CD4-positive, alpha-beta T cell treated with Interleukin-10 for 1 hour (primary cell): ENCODE data around the gene IFFO2.

Experiments used
- DNase-seq: peaks from one replicate; pipeline ENCODE4 v3.0.0-alpha.2; 2020

The IFFO2 gene

DNA sequence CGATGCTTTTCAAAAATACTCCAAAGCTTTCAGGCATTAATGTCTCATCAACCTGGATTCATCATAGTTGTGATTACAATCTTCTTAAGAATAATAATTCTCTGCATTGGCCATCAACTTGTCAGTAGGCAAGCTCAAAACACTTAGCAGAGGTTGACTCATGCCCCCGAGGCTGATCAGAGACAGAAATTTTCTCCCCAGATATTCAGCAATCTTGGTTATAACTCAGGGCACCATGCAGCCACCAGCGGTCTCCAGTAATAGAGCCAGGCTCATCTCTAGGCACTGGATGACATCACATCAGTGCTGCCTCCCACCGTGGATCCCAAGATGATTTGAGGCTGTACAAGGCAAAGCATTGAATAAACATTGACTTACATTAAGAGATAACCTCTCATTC lies 14.3 kb upstream of the IFFO2 start:
- no peak for DNase-seq

GRCh38 chr1:18970358-18970757 lies 13.9 kb upstream of the IFFO2 start:
- DNase-seq = no peak

DNA sequence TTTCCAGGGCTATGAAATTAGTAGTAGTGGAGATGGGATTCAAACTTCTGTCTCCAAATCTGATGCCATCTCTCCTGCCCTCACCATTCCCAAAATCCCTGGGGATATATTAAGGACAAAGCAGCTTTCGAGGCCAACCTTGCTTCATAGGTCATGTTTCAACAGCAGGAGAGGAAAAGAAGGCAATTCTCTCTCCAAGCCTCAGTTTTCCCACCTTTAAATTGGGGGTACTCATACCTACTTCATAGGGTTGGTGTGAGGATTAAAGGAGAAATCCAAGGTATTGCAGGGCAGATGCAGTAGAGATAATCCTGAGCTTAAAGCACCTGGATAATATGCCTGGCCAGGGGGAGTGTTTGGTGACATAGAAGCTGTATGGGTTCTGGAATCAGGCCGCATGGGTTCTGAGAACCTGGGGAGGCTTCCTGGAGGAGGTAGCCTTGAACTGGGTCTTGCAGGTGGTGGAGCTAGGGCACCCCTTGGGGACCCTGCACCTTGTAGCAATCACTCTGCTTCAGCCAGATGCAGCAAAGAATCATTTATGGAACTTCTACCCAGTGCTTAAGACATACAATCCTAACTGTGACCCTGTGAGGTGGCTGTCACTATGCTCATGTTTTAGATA lies 10.7 kb upstream of the IFFO2 start:
- DNase-seq = no peak

DNA sequence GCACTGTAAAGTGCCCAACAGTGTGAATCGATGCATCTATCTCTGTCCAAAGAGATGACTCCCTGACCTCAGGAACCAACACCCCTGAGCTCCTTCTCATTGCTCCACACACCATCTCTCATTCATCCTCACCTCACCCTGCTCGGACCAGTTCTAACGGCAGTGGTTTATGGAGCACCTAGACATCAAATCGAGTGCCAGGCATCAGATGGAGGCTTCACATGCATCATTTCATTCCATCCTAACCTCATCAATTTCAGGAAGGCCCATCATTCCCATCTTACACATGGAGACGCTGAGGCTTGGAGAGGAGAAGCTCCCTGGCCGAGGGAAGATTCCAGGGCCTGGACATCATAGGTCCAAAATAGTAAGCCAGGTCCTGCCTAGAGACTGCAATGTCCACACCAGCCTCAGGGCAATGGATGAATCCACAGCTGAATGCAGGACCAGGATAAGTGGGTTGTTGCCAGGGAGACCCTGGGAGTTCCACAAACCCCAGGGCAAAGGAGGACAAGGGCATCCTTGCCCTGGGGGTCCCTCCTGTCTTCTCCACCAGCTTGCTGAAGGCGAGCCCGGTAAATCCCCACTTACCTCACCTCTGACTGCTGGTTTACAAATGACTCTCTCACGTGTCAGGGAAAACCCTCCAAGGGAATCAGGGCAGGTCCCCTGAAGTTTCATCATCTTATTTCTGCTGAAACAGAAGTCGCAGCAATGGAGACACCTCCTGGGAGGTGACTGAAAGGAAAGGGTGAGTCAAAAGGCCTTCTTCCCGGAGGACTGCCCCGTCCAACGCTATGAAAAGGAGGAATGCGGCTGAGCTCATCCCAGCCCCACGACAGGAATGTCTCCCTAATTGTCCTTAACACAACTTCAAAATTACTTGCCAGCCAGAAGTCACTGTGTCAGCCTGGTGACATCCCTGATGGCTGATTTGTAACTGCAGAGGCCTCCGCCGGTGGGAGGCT lies 9.0 kb upstream of the IFFO2 start:
- DNase-seq = no peak

- DNase-seq = no peak
These were observed 7.5 kb upstream of the IFFO2 start for GRCh38 chr1:18963968-18964367.

DNA sequence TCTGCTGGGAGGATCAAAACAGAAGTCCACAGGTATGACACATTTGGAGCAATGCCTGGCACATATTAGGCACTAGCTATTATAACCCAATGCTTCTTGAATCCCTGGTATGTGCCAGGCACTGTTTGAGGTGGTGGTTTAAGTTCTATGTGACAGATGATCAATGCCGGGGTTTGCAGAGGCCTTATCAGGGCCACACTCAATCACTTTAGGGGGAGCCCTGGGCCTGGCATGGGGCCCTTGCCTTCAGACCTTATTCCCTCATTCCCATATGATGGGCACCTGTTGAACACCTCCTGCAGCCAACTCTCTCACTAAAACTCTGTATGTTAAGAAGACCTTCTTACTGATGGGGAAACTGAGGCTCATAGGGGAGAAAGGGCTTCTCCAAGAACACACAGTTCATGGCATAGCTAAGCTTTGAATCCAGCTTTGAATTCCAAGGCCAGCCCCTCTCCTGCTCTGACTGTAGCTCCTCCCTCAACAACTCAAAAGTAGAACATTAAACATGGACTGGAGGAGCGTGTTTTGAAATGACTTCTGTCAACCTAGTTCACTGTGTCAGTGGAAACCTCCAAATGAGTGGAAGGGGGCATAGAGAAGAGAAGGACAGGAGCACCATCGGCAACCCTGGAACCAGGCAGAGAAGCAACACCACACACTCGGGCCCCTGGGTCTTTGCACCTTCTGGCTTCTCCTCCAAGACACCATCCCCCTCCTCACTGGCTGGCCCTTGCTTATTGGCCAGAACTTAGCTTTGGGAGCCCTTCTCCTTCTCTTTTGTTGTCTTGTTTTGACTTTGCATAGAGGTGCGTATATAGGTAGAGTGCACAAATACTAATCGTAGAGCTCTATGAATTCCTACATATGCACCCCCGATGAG lies 6.6 kb upstream of the IFFO2 start:
- DNase-seq = no peak

- no peak for DNase-seq
These were observed 5.7 kb upstream of the IFFO2 start for GRCh38 chr1:18962121-18962721.

DNA sequence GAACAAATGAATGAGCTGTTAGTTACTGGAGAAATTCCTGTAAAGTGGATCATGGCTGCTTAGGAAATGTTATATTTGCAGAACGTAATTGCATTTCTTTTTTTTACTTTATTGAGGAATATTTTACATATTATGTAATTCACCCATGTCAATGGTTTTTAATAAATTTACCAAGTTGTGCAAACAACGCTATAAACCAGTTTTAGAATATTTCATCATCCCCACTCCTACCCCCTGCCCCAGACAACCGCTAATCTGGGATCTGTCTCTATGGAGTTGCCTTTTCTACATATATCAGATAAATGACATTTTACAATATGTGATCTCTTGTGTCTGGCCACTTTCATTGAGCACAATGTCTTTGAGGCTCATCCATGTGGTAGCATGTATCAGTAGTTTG lies 4.3 kb upstream of the IFFO2 start:
- DNase-seq = no peak

DNA sequence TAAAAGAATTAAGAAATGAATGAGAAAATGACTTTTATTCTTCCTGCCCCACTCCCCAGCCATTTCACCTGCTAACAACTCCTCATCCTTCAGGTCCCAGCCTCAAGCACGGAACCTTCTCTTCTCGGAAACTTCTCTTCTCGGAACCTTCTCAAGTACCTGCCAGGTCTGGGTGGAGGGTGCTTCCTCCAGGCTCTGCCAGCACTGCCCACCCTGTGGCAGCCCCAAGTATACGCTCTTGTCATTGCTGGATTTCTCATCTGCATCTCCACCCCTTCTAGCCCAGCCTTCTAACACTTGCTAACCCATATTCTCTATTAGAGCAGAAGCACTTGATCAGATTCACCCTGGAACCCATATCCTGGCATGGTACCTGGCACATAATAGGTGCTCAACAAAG lies 3.9 kb upstream of the IFFO2 start:
- DNase-seq = no peak

GRCh38 chr1:18959591-18959990 lies 3.1 kb upstream of the IFFO2 start:
- no peak for DNase-seq

GRCh38 chr1:18957532-18958300 lies 1.2 kb upstream of the IFFO2 start:
- DNase-seq = peak; percentile 41

GRCh38 chr1:18957136-18957521 lies 653 bp upstream of the IFFO2 start:
- no peak for DNase-seq

DNA sequence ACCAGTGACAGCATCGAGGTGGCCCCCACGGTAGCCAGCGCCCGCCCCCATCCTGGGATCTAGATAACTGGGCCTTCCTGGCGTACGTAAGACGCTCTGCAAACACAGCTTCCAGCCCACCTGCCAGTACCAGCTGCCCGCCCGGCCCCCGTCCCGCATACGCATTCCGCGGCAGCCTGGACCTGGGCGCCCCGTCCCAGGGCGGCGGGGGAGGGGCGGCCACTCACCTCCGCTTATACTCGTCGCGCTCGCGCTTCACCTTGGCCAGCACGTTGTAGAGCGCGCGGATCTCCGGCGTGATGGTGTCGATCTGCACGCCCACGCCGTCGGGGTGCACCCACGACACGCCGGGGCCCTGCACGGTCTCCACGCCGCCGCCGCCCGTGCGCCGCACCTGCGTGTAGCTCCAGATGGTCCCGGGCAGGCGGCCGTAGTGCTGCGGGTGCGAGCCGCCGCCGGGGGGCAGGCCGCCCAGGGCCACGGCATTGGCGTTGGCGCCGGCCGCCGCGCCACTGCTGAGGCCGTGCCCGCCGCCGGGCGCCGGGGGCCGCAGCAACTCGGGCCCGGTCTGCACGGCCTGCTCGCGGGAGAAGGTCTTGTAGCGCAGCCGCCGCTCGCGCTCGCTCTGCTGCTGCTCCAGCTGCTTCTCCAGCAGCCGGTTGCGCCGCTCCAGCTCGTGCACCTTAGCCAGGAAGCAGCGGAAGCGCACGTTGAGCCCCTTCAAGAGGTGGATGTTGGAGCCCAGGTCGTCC lies 859 bp downstream of the IFFO2 start:
- peak; percentile 56 for DNase-seq

- no peak for DNase-seq
These were observed 1.4 kb downstream of the IFFO2 start for GRCh38 chr1:18955131-18955440.

DNA sequence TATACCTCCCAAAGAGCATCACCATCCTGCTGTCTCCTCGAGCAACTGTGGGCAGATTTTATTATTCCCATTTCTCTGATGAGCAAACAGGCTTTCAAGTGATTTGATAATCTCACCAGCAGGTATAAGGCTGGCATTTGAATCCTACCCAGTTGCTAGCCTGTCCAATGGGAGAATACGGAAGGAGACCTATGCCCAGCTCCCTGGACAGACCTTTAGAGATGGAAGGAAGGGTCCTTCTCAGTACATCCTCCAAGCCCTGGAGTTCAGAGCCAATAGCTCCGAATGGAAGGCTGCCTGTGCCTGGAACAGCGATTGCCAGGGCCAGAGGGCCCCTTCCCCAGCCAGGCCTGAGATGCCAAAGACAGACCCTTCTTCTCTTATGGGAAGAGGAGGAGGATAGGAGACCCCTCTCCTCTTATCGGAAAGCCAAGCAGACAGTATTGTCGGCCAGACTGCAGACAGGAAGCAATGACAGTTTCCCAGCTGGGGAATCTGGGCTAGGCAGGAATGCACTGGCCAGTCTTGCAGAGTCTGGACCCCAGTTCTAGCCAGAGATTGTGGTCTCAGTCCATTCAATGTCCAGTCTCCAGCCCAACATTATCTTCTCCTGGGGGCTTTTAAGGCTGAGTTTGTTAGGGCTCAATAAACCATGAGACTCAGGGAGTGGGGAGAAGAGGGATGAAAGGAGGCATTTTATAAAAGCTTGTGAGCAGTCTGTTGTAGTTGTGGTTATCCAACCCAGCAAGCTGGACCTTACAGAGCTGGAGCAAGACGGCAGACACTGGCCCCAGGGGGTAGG lies 2.0 kb downstream of the IFFO2 start:
- DNase-seq = no peak

GRCh38 chr1:18953731-18954231 lies 2.7 kb downstream of the IFFO2 start:
- peak; percentile 40 for DNase-seq

DNA sequence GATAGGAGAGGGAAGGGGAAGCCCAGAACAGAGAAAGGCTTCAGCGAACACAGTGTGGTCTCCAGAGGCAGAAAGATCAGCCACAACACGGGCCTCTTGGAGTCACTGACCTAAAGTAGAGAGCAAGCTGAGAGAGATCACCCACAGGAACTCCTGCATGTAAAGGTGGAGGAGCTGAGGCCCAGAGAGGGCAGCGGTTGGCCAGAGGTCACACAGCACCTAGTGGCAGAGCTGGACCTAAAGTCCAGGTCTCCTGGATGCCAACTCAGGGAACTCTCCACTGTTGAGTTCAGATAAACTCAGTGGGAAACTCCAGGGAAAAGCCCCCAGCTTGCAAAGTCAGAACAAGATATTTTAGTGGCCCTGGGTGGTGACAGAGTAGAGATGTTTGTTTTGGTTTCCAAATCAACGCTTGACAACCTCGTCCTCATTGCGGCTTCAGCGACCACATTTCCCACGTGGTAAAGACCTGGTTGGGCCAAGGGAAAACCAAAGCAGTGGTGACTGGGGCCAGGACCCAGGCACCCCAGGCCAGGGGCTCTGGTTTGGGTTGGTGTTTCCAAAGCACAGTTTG lies 4.6 kb downstream of the IFFO2 start:
- DNase-seq = peak; percentile 91

DNA sequence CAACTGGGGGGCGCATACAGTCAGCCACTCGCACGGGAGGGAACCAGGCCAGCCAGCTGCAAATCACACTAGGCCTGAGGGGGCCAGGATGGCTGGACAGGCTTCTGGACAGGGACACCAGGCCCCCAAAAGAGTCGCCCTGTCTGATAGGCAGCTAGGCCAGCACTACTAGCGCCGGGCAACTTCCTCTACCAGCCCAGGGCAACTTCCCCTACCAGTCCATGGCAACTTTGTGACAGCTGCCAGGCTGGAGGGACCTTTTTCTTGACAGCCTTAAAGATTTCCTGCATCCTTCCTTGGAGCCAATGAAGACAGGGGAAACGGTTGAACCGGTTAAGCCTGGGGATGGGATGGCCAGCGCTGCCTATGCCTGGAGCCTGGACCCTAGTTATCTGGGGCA lies 5.1 kb downstream of the IFFO2 start:
- DNase-seq = peak; percentile 49

- peak; percentile 77 for DNase-seq
These were observed 6.0 kb downstream of the IFFO2 start for GRCh38 chr1:18950401-18951026.
